PC-3 (cell line): Measurements from ENCODE around the gene ERCC5.

Source experiments
- CTCF ChIP-seq: fragments of 300-600 bp; sonication (generic); conservative IDR thresholded peaks from 2 replicates; pipeline ENCODE4 v1.5.1; 2017; ENCODE audit warnings: antibody characterized with exemption, low read depth, mild to moderate bottlenecking, low read length
- EZH2 ChIP-seq: fragments of 300-600 bp; sonication (generic); IDR thresholded peaks from one replicate; pipeline ENCODE4 v1.6.1; 2017; ENCODE audit warnings: antibody characterized with exemption, mild to moderate bottlenecking, low read length; ENCODE audit not compliant: unreplicated experiment

- TF ChIP-seq CTCF, result no peak
- no peak for TF ChIP-seq EZH2
Observed at GRCh38 chr13:102838273-102838672, 7.6 kb upstream of the ERCC5 start.
